NCI-H510A (cell line): ENCODE data around the gene MME.
A peak's percentile ranks its signal among the peaks of the same experiment; 100 is the strongest.
"Not testable (repeated sequence)": the region's sequence is repeated elsewhere in the genome, so short reads cannot be mapped to it uniquely, and the experiment has no call there.

Experiments used
- DNase-seq: peaks from one replicate; lab custom pipeline; 2025; lab: John Stamatoyannopoulos, UW

MME gene

DNA sequence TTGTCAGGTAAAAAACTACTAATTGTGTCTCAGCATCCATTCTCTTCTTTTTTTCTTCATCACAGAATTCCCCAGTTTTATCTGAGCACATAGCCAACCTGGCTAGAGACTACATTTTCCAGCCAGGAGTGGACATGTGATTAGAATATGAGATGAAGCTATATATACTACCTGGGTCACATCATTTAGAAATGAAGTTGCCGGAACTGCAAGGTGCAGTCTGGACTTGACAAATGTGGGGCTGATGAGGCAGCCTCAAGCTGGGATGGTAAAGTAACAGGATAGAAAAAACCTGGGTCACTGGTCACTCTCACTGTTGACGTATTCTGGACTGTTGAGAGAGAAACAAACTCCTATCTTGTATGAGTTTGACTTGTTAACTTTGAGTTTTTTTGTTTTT, 113.7 kb downstream of the MME start:
- DNase-seq, result no peak

DNA sequence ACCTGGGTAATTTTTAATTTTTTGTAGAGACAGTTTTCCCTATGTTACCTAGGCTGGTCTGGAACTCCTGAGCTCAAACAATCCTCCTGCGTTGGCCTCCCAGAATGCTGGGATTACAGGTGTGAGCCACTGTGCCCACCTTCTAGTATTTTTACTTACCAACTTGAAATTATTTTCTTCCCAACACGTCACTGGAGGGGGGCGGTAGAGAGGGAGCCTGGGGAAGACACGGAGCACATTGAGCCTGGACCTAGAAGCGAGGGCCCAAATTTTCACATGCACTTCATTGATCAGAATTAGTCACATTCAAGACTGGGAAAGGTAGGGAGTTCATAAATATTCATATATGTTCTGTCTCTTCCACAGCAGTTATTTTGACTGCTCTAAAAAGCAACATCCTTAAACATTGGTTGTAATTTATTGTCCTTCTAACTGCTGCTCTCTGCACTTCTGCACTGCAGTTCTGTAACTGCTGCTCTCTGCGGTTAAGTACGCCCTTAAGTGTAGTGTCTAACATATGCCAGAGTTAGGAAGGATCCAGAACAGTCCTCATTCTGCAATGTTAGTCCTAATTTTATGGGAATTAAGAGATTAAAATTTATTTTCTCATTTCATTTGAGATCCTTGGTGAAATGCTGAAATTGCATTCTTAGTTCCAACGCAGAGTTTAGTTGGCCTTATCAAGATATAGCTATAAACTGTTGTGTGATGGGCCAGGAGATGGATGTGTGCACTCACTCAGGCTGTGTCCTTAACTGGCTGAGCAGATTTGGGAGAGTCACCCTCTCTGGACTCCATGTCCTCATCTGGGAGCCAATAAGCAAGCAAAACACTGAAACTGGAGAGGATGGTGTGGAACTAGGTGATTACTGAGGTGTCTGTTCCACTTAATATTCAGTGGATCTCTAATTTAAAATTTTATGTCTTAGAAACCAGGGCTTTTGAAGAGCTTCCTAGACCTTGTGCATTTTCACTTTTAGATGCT, 115.1 kb downstream of the MME start:
- no peak for DNase-seq

GRCh38 chr3:155196131-155197021, 116.3 kb downstream of the MME start:
- DNase-seq, result no peak

DNA sequence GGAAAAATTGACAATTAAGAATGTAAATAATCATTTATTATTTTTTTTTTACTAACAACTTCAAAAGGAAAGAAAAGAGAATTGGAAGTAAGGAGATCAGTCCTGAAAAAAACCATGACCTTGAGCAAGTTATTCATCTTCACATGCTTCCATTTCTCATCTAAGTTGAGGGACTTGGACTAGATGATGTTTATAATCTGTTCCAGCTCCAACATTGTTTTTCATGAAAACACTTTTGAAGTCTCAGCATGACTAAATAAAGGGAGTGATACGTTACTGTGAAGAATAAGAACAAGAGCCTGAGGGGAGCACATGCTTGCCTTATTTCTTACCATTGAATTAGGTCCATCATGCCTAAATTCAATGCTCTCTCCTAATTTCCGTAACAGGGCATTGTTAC, 117.7 kb downstream of the MME start:
- DNase-seq, result no peak

- DNase-seq, result peak; percentile 3
These were observed 122.5 kb downstream of the MME start for GRCh38 chr3:155202626-155203025.

DNA sequence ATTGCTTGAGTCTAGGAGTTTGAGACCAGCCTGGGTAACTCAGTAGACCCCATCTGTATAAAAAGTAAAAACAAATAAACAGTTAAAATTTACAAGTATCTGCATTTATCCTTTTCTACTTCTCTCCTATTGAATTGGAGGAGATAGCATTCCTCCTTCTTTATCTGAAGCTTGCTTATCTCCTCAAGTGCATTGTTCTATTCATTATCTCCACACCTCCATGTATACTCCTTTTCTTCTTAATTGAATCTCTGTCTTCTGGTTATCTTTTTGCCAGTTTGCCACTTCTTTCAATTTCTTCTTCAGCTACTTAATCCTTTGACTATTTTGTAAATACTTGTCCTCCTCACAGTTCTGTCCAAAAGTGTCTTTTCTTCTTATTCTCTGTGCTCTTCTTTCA, 124.7 kb downstream of the MME start:
- DNase-seq, result no peak

DNA sequence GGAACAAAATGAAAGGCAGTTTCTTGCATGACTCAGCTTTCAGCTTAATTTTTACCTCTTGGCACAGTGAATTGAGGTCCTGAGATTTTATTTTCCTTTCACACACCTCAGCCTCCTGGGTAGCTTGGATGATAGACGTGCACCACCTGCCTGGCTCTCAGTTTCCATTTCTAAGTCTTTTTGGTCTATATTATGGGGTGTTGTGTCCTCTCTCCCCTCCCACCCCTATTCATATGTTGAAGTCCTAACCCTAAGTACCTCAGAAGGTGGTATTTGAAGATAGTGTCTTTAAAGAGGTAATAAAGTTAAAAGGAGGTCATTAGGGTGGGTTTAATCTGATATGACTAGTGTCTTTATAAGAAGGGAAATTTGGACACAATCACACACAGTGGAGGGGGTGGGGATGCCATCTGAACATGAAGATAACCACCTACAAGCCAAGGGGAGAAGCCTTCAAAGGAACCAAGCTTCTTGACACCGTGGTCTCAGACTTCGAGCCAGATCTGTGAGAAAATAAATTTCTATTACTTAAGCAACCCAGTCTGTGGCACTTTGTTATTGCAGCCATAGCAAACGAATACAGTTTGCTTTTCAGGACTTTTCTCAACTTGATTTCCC, 128.2 kb downstream of the MME start:
- no peak for DNase-seq

DNA sequence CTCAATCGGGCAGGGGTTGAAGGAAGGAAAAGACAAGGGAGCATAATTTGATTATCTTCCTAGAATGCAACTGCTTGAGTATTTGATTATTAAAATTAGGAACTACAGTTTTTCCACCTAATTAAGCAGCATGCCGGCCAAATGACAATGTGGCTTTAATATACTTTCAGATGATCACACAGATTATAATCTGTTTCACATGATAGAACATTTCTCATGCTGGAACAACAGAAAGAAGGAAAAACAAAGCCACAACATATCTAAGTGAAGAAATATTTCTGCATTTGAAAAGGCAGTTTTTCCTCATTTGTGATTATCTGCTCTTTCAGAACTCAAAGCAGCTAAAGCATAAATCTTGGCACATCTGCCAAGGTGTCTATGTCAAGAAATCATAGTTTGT, 130.6 kb downstream of the MME start:
- no peak for DNase-seq

DNA sequence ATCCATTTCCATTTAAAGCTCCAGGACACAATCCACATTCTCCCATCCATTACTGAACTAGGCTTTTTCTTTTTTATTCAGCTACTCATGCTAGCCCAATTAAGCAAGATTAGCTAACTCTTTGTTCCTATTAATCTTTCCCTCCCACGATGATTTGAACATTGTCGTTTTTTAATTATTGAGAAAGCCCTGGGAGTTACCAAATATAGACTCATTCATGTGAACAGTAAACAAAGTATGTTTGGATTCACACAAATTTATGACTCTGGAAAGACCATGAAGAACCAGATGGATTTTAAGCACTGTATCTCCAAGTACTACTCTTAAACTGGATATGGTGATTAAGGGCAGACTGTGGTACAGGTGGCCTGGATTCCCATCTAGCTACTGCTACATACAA, 131.1 kb downstream of the MME start:
- DNase-seq, result no peak

DNA sequence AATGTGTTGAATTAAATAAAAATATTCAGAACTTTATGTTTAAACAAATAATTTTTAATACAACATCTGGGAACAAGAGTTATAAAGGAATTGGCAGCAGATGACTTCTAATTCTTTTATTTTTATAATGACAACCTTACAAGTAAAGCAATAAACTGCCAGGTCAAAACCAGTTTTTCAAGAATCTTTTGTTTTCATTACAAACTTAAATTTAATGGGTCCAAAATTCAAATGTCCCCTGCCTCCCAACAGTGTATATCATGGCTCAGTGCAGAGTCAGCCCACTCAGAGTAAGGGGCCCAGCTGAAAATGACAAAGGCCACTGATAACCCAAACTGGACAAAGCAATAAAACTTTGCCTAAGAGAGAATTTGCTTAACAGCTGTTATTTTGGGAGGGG, 131.8 kb downstream of the MME start:
- no peak for DNase-seq

- not testable (repeated sequence) for DNase-seq
These were observed 135.9 kb downstream of the MME start for GRCh38 chr3:155216007-155216406.

GRCh38 chr3:155217591-155217990, 137.5 kb downstream of the MME start:
- DNase-seq, result no peak

DNA sequence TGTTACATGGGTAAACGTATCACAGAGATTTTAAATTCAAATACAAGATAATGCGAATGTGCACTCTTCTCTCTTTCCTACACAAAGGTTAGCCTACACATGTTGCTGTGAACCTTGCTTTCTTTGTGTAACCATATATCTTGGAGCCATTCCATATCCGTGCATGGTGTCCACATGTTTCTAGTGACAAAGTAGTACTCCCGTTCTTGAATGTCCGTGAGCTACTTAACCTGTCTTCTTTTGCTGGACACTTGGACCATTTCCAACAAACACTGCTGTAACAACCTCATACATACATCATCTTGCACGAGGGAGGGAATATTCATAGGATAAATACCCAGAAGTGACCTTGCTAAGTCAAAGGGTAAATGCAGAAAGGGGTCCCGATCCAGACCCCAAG, 138.3 kb downstream of the MME start:
- DNase-seq, result no peak

- DNase-seq, result no peak
These were observed 139.0 kb downstream of the MME start for GRCh38 chr3:155219106-155219505.

DNA sequence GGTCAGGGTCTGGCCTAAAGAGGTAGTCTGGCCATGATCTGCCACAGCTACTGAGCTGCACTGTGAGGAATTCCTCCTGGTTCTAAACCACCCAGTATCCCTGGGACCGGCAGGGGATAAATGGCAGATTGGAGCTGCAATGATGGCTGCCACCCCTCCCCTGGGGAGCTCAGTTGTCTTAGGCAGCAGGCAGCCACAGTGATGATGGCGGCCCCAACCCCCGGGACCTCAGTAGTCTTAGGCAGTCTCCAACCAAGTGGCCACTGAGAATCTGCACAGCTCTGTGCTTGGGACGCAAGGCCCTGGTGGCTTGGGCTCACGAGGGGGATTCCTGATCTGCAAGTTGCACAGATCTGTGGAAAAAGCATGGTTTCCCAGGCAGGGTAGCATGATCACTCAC, 145.3 kb downstream of the MME start:
- DNase-seq, result no peak

DNA sequence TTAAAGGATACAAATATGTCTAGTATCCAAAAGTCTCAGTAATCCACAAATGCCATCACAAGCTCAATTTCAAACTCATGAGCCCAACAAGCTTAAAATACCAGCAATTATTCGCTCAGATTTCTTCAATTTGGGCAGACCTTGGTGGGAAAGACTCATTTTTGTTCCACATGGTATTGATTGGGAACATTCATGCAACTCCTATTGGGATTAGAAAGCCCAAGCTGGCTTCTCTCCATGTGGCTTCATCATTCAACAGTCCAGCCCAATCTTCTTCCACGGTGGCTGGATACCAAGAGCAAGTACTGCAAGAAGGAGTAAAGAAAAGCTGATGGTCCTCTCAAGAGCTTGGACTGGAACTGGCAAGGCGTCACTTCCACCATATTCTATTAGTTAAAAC, 147.0 kb downstream of the MME start:
- DNase-seq, result no peak

GRCh38 chr3:155228676-155229075, 148.6 kb downstream of the MME start:
- DNase-seq, result no peak

GRCh38 chr3:155229086-155229485, 149.0 kb downstream of the MME start:
- no peak for DNase-seq

DNA sequence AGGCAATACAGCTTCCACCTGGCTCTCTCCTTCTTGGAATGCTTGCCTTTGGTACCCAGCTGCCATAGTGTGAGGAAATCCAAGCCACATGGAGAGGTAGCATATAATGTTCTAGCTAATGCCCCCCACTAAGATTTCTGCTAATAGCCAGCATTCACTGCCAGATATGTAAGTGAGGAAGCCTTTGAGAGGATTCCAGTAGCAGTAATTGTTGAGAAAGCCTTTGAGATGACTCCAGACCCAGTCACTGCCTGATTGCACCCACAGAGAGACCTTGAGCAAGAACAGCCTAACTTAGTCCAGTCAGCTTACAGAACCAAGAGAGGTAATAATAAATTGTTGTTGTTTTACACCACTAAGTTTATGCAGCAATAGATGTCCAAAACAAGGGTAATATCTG, 150.3 kb downstream of the MME start:
- DNase-seq, result no peak

GRCh38 chr3:155231792-155232191, 151.7 kb downstream of the MME start:
- no peak for DNase-seq

DNA sequence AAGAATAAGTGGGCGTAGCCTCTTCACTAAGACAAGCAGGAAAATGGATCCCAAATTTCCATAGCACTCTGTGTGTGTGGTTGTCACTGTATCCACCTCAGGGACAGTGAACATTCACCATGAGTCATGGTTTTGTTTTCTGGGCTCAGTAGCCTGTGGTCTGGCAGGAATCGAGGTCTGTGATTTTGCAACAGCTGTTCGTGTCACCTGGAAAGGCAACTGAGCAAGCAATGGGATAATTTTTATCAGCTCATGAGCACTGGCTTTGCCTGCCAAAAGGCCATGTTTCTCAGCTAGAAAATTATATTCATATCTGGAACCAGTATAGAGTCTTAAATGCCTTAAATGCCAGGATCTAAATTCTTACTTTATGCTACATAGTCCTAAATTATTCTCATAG, 152.5 kb downstream of the MME start:
- DNase-seq, result no peak

- DNase-seq, result no peak
These were observed 153.1 kb downstream of the MME start for GRCh38 chr3:155233213-155233612.
